K562 (cell line): ENCODE measurements around the gene TBC1D1. TPM values are rescaled to one million over a fixed set of nuclear protein-coding genes. Genes with fewer than 3 reads are reported as not detected.

ENCODE experiments used
- ATAC-seq: fragments of 200-7000 bp; cut with Tn5 transposase; 3 replicates; pipeline ENCODE4 v1.9.1; 2020; ENCODE audit warnings: moderate library complexity
- BruUV-seq: library from RNA; stranded (reverse); fragments of 400-500 nt; replicated peaks from 2 replicates; lab custom pipeline; 2021; lab: Mats Ljungman, UMichigan
- CTCF ChIA-PET: fragments of 300-600 bp; formaldehyde crosslinking; extraction: SDS; loops from one replicate; lab custom pipeline; 2021; ENCODE audit warnings: low intra/inter-chr PET ratio; lab: Yijun Ruan, JAX
- POLR2A ChIA-PET: fragments of 300-600, 350-650 bp; sonication (Branson Sonifier 250); formaldehyde crosslinking; extraction: SDS; loops from one replicate; lab custom pipeline; 2021; ENCODE audit warnings: antibody characterized with exemption, inconsistent platforms; lab: Yijun Ruan, JAX
- DNase-seq, 4 experiments: peaks; one replicate each; pipeline versions ENCODE4 v3.0.0 to v3.0.0-alpha.2; 2011 to 2018; ENCODE audit warnings: low spot score in 3 of 4, mixed read lengths in 3 of 4; ENCODE audit errors: extremely low read depth in 1 of 4
- FAIRE-seq: peaks from 2 replicates; lab custom pipeline; 2011; peaks lifted over from hg19 to GRCh38; lab: Jason Lieb, UNC
- H2AFZ ChIP-seq: 2 replicates; pipeline ENCODE4 v1.6.0; 2011; ENCODE audit warnings: low read depth, low read length, control low read depth, inconsistent platforms
- H3K27ac ChIP-seq: fragments of 200-600 bp; 3 replicates; pipeline ENCODE4 v1.8.0; 2011; ENCODE audit warnings: low read depth, mild to moderate bottlenecking, control low read depth, inconsistent platforms, low read length, moderate library complexity, mixed read lengths; ENCODE audit errors: extremely low read depth
- H3K27me3 ChIP-seq, 2 experiments: fragments of 300-600 bp in 1 of 2; 2 replicates in 1 of 2; 3 replicates in 1 of 2; pipeline versions ENCODE4 v1.6.0 to v1.8.0; 2011; ENCODE audit warnings: inconsistent platforms in 2 of 2, low read length in 2 of 2, mild to moderate bottlenecking in 1 of 2, mixed read lengths in 1 of 2, moderate library complexity in 1 of 2; ENCODE audit not compliant: control insufficient read depth in 2 of 2, insufficient read depth in 2 of 2
- H3K36me3 ChIP-seq: fragments of 300-600 bp; 3 replicates; pipeline ENCODE4 v1.8.0; 2011; ENCODE audit warnings: mild to moderate bottlenecking, low read length, inconsistent platforms; ENCODE audit not compliant: control insufficient read depth, insufficient read depth
- H3K4me1 ChIP-seq, 2 experiments: fragments of 200-600 bp in 1 of 2; replicated peaks in 1 of 2; 2 replicates in 1 of 2; 3 replicates in 1 of 2; pipeline versions ENCODE4 v1.5.1 to v1.8.0; 2011; ENCODE audit warnings: inconsistent platforms in 2 of 2, low read length in 2 of 2, mild to moderate bottlenecking in 1 of 2, mixed read lengths in 1 of 2, moderate library complexity in 1 of 2; ENCODE audit not compliant: control insufficient read depth in 2 of 2, insufficient read depth in 2 of 2
- H3K4me2 ChIP-seq: 2 replicates; pipeline ENCODE4 v1.6.1; 2011; ENCODE audit warnings: low read length, control low read depth, inconsistent platforms, mixed read lengths; ENCODE audit not compliant: insufficient read depth
- H3K4me3 ChIP-seq: fragments of 200-600 bp; sonication (generic), shearing (Covaris generic); 2 replicates; pipeline ENCODE4 v1.5.1; 2016; ENCODE audit warnings: control low read depth, inconsistent platforms
- H3K79me2 ChIP-seq: fragments of 200-600 bp; 3 replicates; pipeline ENCODE4 v1.8.0; 2011; ENCODE audit warnings: low read length, inconsistent platforms; ENCODE audit not compliant: control insufficient read depth, insufficient read depth
- H3K9ac ChIP-seq, 2 experiments: 2 replicates each; pipeline versions ENCODE4 v1.6.0 to v1.6.1; 2011; ENCODE audit warnings: low read depth in 2 of 2, low read length in 2 of 2, control low read depth in 1 of 2, inconsistent platforms in 1 of 2, mild to moderate bottlenecking in 1 of 2, mixed read lengths in 1 of 2; ENCODE audit not compliant: insufficient read depth in 1 of 2
- H3K9me1 ChIP-seq: one replicate; pipeline ENCODE4 v1.6.0; 2011; ENCODE audit warnings: inconsistent platforms, mild to moderate bottlenecking, low read length, moderate library complexity; ENCODE audit not compliant: control insufficient read depth, insufficient read depth
- H3K9me3 ChIP-seq: replicated peaks from 2 replicates; pipeline ENCODE4 v1.5.1; 2011; ENCODE audit warnings: low read depth, low read length, inconsistent platforms; ENCODE audit not compliant: control insufficient read depth, insufficient read depth
- H4K20me1 ChIP-seq: replicated peaks from 2 replicates; pipeline ENCODE4 v1.6.1; 2011; ENCODE audit warnings: low read length, inconsistent platforms, mixed read lengths; ENCODE audit not compliant: control insufficient read depth, insufficient read depth
- AFF4 ChIP-seq: sonication (generic); formaldehyde crosslinking; IDR thresholded peaks from 2 replicates; pipeline ENCODE4 v1.8.0; 2023; ENCODE audit warnings: mild to moderate bottlenecking, missing genetic modification reagents
- ATF1 ChIP-seq, 2 experiments: fragments of 450-650 bp in 1 of 2; IDR thresholded peaks; 2 replicates each; pipeline ENCODE4 v1.6.1; 2016; ENCODE audit warnings: missing compliant biosample characterization in 1 of 2, missing genetic modification characterization in 1 of 2
- CAMTA2 ChIP-seq: fragments of 250-450 bp; sonication (Bioruptor Pico); conservative IDR thresholded peaks from 2 replicates; pipeline ENCODE4 v1.5.1; 2022
- ERF ChIP-seq: fragments of 450-650 bp; formaldehyde crosslinking; IDR thresholded peaks from 2 replicates; pipeline ENCODE4 v1.4.0; 2020; ENCODE audit warnings: mild to moderate bottlenecking, mixed read lengths
- JUND ChIP-seq, 2 experiments: IDR thresholded peaks; 2 replicates in 1 of 2; 3 replicates in 1 of 2; pipeline ENCODE4 v1.6.1; 2011; ENCODE audit warnings: borderline replicate concordance in 2 of 2, low read depth in 2 of 2, low read length in 2 of 2, improper control_type of control experiment in 1 of 2, missing biosample characterization in 1 of 2, missing genetic modification characterization in 1 of 2, missing genetic modification reagents in 1 of 2
- NFRKB ChIP-seq: fragments of 450-650 bp; IDR thresholded peaks from 2 replicates; pipeline ENCODE4 v1.6.1; 2016; ENCODE audit warnings: low read depth
- RBM25 ChIP-seq: fragments of 200-400 bp; formaldehyde crosslinking; IDR thresholded peaks from 2 replicates; pipeline ENCODE4 v1.6.1; 2018; ENCODE audit warnings: low read length, low read depth, moderate library complexity; ENCODE audit not compliant: severe bottlenecking
- TAF7 ChIP-seq: fragments of 450-650 bp; IDR thresholded peaks from 2 replicates; pipeline ENCODE4 v1.6.1; 2016; ENCODE audit warnings: missing genetic modification characterization, missing compliant biosample characterization
- VEZF1 ChIP-seq: fragments of 200-800 bp; sonication (Bioruptor generic); IDR thresholded peaks from 2 replicates; pipeline ENCODE4 v1.6.1; 2017; ENCODE audit warnings: missing genetic modification characterization, missing compliant biosample characterization
- ZFPM2 ChIP-seq: fragments of 250-450 bp; sonication (Bioruptor Pico); IDR thresholded peaks from 2 replicates; pipeline ENCODE4 v1.5.1; 2022; ENCODE audit warnings: mild to moderate bottlenecking
- ZNF584 ChIP-seq: fragments of 200-800 bp; sonication (Bioruptor generic); IDR thresholded peaks from 2 replicates; pipeline ENCODE4 v1.6.1; 2016; ENCODE audit warnings: low read depth, mild to moderate bottlenecking, missing genetic modification characterization, missing compliant biosample characterization
- WGBS: fragments of 100-300 bp; shearing (Covaris generic); methylation state at CpG from one replicate; pipeline ENCODE4 v1.1.6; 2016; ENCODE audit warnings: low coverage, mixed read lengths; ENCODE audit not compliant: insufficient coverage; ENCODE audit errors: missing lambda C conversion rate; 5-methylcytosine and 5-hydroxymethylcytosine counted together
- in situ Hi-C: fragments of 300-500 bp; cut with MboI; formaldehyde crosslinking; loops from 4 replicates; pipeline ENCODE4 v1.15.0; 2018; ENCODE audit warnings: inconsistent platforms, mixed read lengths
- intact Hi-C: fragments of 100-400 bp; cut with micrococcal nuclease; formaldehyde crosslinking; loops from 2 replicates; pipeline ENCODE4 v1.14.2; 2022
- polyA plus RNA-seq, 8 experiments: library from polyadenylated mRNA; depleted of rRNA in 4 of 8; stranded (reverse) in 5 of 8; unstranded in 3 of 8; fragments of >200 nt; fragmentation: Nextera tagmentation in 2 of 8; fragmentation: Illumina TruSeq in 1 of 8; extraction: Ambion mirVana in 2 of 8; extraction: Trizol in 1 of 8; gene quantifications; 2 replicates each; pipeline versions ENCODE4 v1.2.1 to v1.2.3, GENCODE V29; 2011 to 2014; ENCODE audit warnings: inconsistent platforms in 1 of 8, missing spikeins in 1 of 8
- total RNA-seq, 7 experiments: library from RNA; depleted of rRNA in 6 of 7; stranded (reverse); fragments of >200 nt in 6 of 7; fragmentation: Illumina TruSeq in 2 of 7; extraction: Trizol in 2 of 7; gene quantifications; 2 replicates each; pipeline versions ENCODE4 v1.2.1 to v1.2.3, GENCODE V29; 2011 to 2021; ENCODE audit warnings: low replicate concordance in 1 of 7
- TF ChIP-seq, protein P1 (sequence below): fragments of 200-800 bp; sonication (Bioruptor generic); IDR thresholded peaks from 2 replicates; pipeline ENCODE4 v1.6.1; 2016; ENCODE audit warnings: missing genetic modification characterization, missing compliant biosample characterization

Gene TBC1D1
- total and polyA plus RNA-seq, 9 of the 15 experiments (the other 6 are each of a cell fraction or from before 2014, with no cell fraction given), result 0.59 to 14.2 (median 8.8) TPM

DNA sequence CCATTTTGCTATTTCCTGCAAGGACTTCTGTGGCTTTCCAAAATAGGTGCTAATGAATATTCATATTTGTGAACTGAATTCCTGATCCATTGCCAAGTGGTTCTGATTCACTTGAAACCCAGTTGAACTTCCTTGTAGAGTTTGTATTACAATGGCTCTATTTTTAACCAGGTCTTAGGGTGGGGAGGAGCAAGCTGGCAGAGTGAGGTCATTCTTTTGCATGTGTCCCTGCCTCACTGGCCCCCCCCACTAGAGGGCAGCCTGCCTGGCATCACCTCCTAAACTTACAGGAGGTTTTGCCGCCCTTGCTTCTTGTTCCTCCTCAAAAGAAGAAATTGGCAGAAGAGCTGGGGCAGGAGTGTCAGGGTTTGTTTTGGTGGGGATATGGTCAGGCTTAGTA, 79.8 kb downstream of the TBC1D1 start:
- Histone ChIP-seq H3K27ac (no peak overlapping the region), H3K9me1 (no peaks in the 10 kb centered on the region), H3K9ac (no peak overlapping the region), H3K27me3 (peaks cover 7 to 9% of the 10 kb centered on the region in 2 experiments; a peak in 4 of 5 replicates), H4K20me1 (no peaks in the 10 kb centered on the region), H2AFZ (no peak overlapping the region), H3K4me1 (no peaks in the 10 kb centered on the region), H3K9me3 (no peaks in the 10 kb centered on the region), H3K79me2 (no peaks in the 10 kb centered on the region), H3K36me3 (no peaks in the 10 kb centered on the region), H3K4me2 (no peak overlapping the region), H3K4me3 (no peak overlapping the region)
- DNase-seq, result peak; percentile 19 to 37 (median 28)
- ATAC-seq, result peak; percentile 66; the same call in 1 of the 3 replicates
- CTCF ChIA-PET, result no interaction called here
- in situ Hi-C loops, result no loop called here
- intact Hi-C loops, result no loop called here
- no peak for FAIRE-seq
- BruUV-seq, result no TSS peak
- 0% methylated on average over 1 of the region's 1 CpG for WGBS
- POLR2A ChIA-PET, result no interaction called here
- TF ChIP-seq NFRKB (no peak), CAMTA2 (CRISPR knock-in tag) (no peak), ZNF584 (CRISPR knock-in tag) (no peak), ATF1 (CRISPR knock-in tag; IDR thresholded peaks at IDR 0.05) (no peak), ATF1 (tag; IDR thresholded peaks at IDR 0.05) (no peak), JUND (IDR thresholded peaks at IDR 0.05; ENCODE audit: borderline replicate concordance, low read depth, low read length) (peak; percentile 37; the same call in 1 of the 2 replicates), JUND (tag; IDR thresholded peaks at IDR 0.05; ENCODE audit: borderline replicate concordance, low read depth, low read length) (no peak), ZFPM2 (CRISPR knock-in tag) (no peak), VEZF1 (CRISPR knock-in tag) (0 out of 2 replicates have a peak, but pooled peaks have one; percentile 12), TAF7 (tag) (no peak), AFF4 (CRISPR knock-in tag) (no peak), ERF (CRISPR knock-in tag) (no peak), RBM25 (no peak)
- TF ChIP-seq, protein P1, sequence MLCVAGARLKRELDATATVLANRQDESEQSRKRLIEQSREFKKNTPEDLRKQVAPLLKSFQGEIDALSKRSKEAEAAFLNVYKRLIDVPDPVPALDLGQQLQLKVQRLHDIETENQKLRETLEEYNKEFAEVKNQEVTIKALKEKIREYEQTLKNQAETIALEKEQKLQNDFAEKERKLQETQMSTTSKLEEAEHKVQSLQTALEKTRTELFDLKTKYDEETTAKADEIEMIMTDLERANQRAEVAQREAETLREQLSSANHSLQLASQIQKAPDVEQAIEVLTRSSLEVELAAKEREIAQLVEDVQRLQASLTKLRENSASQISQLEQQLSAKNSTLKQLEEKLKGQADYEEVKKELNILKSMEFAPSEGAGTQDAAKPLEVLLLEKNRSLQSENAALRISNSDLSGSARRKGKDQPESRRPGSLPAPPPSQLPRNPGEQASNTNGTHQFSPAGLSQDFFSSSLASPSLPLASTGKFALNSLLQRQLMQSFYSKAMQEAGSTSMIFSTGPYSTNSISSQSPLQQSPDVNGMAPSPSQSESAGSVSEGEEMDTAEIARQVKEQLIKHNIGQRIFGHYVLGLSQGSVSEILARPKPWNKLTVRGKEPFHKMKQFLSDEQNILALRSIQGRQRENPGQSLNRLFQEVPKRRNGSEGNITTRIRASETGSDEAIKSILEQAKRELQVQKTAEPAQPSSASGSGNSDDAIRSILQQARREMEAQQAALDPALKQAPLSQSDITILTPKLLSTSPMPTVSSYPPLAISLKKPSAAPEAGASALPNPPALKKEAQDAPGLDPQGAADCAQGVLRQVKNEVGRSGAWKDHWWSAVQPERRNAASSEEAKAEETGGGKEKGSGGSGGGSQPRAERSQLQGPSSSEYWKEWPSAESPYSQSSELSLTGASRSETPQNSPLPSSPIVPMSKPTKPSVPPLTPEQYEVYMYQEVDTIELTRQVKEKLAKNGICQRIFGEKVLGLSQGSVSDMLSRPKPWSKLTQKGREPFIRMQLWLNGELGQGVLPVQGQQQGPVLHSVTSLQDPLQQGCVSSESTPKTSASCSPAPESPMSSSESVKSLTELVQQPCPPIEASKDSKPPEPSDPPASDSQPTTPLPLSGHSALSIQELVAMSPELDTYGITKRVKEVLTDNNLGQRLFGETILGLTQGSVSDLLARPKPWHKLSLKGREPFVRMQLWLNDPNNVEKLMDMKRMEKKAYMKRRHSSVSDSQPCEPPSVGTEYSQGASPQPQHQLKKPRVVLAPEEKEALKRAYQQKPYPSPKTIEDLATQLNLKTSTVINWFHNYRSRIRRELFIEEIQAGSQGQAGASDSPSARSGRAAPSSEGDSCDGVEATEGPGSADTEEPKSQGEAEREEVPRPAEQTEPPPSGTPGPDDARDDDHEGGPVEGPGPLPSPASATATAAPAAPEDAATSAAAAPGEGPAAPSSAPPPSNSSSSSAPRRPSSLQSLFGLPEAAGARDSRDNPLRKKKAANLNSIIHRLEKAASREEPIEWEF (CRISPR knock-in tag), result no peak
